ENCODE data around the gene MLLT3.

GRCh38 chr9:20477940-20478620 lies 144.2 kb downstream of the MLLT3 start:
- no peak for TF ChIP-seq CTCF (conservative IDR thresholded peaks at IDR 0.05; ENCODE audit: low read depth, low read length)
- no peak for TF ChIP-seq EZH2 (IDR thresholded peaks at IDR 0.05; ENCODE audit: borderline replicate concordance, low read depth, low read length, poor library complexity, severe bottlenecking)
